ENCODE measurements around the gene C7.

Gene C7

DNA sequence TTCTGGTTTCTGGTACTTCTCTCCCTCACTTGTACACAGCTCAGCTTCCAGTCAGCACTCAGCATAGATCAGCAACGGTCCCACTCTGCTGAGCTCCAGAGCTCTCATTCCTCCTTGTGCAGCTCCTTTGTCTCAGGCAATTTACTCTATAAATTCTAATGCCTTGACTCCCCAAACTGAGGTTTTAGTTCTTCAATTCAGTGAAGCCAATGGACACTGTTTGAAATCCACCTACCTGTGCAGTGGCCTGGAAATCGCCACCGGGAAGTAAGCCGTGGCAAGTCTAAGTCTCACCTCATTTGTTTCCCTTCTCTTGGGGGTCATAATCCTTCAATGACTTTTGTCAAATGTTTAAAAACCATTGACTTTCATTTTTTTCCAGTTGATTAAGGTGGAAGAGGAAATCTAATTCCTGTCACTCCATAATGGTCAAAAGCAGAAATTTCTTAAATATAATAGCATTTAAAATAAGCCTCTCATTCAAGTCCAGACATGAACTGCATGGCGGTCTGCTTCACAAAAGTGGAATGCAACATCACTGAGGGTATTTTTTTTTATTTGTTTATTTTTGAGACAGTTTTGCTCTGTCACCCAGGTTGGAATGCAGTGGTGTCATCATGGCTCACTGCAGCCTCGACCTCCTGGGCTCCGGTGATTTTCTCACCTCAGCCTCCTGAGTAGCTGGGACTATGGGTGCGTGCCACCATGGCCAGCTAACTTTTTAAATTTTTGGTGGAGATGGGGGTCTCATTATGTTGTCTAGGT is 79.6 kb downstream of the C7 start:
- no peaks in the 10 kb centered on the region for H3K4me1 ChIP-seq (ENCODE audit: control insufficient read depth, low read length)
- H3K4me3 ChIP-seq (ENCODE audit: low read length): no peak overlapping the region
- H3K27me3 ChIP-seq (ENCODE audit: control insufficient read depth, low read length): 0 out of 2 replicates have a peak, but pooled peaks cover 3% of the 10 kb centered on the region
- no peaks in the 10 kb centered on the region for H3K79me2 ChIP-seq (ENCODE audit: control insufficient read depth, low read length)
- H3F3A ChIP-seq (ENCODE audit: control insufficient read depth, insufficient read depth): no peaks in the 10 kb centered on the region
- no peaks in the 10 kb centered on the region for H3K9me3 ChIP-seq (ENCODE audit: control insufficient read depth, insufficient read depth, low read length)
- no peak overlapping the region for H3K27ac ChIP-seq (ENCODE audit: low read depth, low read length)
- H3K9me2 ChIP-seq (replicated peaks; ENCODE audit: control insufficient read depth, low read length): no peaks in the 10 kb centered on the region
- no peaks in the 10 kb centered on the region for H4K20me1 ChIP-seq (ENCODE audit: control insufficient read depth, insufficient read depth, low read depth, low read length)
- no peaks in the 10 kb centered on the region for H3K36me3 ChIP-seq (ENCODE audit: control insufficient read depth, low read length)
- TF ChIP-seq, protein P1, sequence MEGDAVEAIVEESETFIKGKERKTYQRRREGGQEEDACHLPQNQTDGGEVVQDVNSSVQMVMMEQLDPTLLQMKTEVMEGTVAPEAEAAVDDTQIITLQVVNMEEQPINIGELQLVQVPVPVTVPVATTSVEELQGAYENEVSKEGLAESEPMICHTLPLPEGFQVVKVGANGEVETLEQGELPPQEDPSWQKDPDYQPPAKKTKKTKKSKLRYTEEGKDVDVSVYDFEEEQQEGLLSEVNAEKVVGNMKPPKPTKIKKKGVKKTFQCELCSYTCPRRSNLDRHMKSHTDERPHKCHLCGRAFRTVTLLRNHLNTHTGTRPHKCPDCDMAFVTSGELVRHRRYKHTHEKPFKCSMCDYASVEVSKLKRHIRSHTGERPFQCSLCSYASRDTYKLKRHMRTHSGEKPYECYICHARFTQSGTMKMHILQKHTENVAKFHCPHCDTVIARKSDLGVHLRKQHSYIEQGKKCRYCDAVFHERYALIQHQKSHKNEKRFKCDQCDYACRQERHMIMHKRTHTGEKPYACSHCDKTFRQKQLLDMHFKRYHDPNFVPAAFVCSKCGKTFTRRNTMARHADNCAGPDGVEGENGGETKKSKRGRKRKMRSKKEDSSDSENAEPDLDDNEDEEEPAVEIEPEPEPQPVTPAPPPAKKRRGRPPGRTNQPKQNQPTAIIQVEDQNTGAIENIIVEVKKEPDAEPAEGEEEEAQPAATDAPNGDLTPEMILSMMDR (IDR thresholded peaks at IDR 0.05; ENCODE audit: low read depth, low read length, poor library complexity, severe bottlenecking): no peak
- TF ChIP-seq EZH2phosphoT487 (IDR thresholded peaks at IDR 0.05; ENCODE audit: borderline replicate concordance, low read length): no peak
- H3K4me2 ChIP-seq (ENCODE audit: low read length): no peak overlapping the region

DNA sequence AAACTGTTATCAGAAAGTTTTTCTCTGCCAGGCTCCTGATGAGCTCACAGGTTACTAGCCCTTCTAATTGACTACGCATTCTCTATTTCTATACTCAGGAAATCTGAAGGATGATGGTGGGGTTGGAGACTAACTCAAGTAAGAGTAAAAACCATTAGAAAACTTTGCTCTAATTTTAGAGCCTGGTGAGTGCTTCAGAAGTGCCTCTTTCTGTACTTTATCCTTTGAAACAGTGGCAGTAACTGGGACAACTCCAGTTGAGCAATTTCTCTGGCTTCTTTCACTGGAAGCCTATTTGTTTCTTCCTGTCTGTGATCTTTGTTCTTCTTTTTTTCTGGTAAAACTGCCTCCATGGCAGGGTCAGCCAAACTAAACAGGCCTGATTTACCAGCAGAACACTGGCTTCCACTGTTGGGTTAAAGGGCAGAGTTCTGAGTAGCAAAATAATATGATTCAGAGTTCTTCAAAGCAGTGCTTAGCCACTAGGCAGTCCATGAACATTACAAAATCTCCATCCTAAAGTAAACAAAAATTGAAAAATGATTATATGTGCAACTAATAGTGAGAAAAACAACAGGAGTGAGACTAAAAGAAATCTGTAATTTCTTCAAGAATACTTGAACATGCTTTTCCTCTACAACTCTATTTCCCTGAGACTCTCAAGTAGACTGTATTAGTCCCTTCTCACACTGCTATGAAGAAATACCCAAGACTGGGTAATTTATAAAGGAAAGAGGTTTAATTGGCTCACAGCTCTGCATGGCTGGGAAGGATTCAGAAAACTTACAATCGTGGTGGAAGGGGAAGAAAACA is 82.1 kb downstream of the C7 start:
- Histone ChIP-seq H4K20me1 (ENCODE audit: control insufficient read depth, insufficient read depth, low read depth, low read length) (no peaks in the 10 kb centered on the region), H3K4me3 (ENCODE audit: low read length) (no peak overlapping the region), H3K9me2 (replicated peaks; ENCODE audit: control insufficient read depth, low read length) (no peaks in the 10 kb centered on the region), H3K27ac (ENCODE audit: low read depth, low read length) (no peak overlapping the region), H3K36me3 (ENCODE audit: control insufficient read depth, low read length) (no peaks in the 10 kb centered on the region), H3K9me3 (ENCODE audit: control insufficient read depth, insufficient read depth, low read length) (no peaks in the 10 kb centered on the region), H3K79me2 (ENCODE audit: control insufficient read depth, low read length) (no peaks in the 10 kb centered on the region), H3F3A (ENCODE audit: control insufficient read depth, insufficient read depth) (no peaks in the 10 kb centered on the region), H3K4me1 (ENCODE audit: control insufficient read depth, low read length) (no peaks in the 10 kb centered on the region), H3K4me2 (ENCODE audit: low read length) (no peak overlapping the region), H3K27me3 (ENCODE audit: control insufficient read depth, low read length) (0 out of 2 replicates have a peak, but pooled peaks cover 3% of the 10 kb centered on the region)
- no peak for TF ChIP-seq EZH2phosphoT487 (IDR thresholded peaks at IDR 0.05; ENCODE audit: borderline replicate concordance, low read length)
- TF ChIP-seq, protein P1 (IDR thresholded peaks at IDR 0.05; ENCODE audit: low read depth, low read length, poor library complexity, severe bottlenecking): no peak

DNA sequence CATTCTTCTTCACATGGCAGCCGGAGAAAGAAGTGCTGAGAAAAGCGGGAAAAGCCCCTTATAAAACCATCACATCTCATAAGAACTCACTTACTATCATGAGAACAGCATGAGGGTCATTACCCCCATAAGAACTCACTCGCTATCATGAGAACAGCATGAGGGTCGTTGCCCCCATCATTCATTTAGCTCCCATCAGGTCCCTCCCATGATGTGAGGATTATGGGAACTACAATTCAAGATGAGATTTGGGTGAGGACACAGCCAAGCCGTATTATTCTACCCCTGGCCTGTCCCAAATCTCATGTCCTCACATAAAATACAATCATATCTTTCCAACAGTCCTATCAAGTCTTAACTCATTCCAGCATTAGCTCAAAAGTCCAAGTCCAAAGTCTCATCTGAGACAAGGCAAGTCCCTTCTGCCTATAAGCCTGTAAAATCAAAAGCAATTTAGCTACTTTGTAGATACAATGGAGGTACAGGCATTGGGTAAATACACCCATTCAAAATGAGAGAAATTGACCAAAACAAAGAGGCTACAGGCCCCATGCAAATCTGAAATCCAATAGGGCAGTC is 82.8 kb downstream of the C7 start:
- 0 out of 2 replicates have a peak, but pooled peaks cover 3% of the 10 kb centered on the region for H3K27me3 ChIP-seq (ENCODE audit: control insufficient read depth, low read length)
- no peak overlapping the region for H3K4me2 ChIP-seq (ENCODE audit: low read length)
- no peaks in the 10 kb centered on the region for H4K20me1 ChIP-seq (ENCODE audit: control insufficient read depth, insufficient read depth, low read depth, low read length)
- TF ChIP-seq, protein P1 (IDR thresholded peaks at IDR 0.05; ENCODE audit: low read depth, low read length, poor library complexity, severe bottlenecking): no peak
- no peak for TF ChIP-seq EZH2phosphoT487 (IDR thresholded peaks at IDR 0.05; ENCODE audit: borderline replicate concordance, low read length)
- no peak overlapping the region for H3K27ac ChIP-seq (ENCODE audit: low read depth, low read length)
- no peak overlapping the region for H3K4me3 ChIP-seq (ENCODE audit: low read length)
- H3K9me3 ChIP-seq (ENCODE audit: control insufficient read depth, insufficient read depth, low read length): no peaks in the 10 kb centered on the region
- H3K36me3 ChIP-seq (ENCODE audit: control insufficient read depth, low read length): no peaks in the 10 kb centered on the region
- no peaks in the 10 kb centered on the region for H3K9me2 ChIP-seq (replicated peaks; ENCODE audit: control insufficient read depth, low read length)
- no peaks in the 10 kb centered on the region for H3K4me1 ChIP-seq (ENCODE audit: control insufficient read depth, low read length)
- H3K79me2 ChIP-seq (ENCODE audit: control insufficient read depth, low read length): no peaks in the 10 kb centered on the region
- no peaks in the 10 kb centered on the region for H3F3A ChIP-seq (ENCODE audit: control insufficient read depth, insufficient read depth)
